Large intestine (tissue), 3 donors: ENCODE measurements around the gene WDR81. TPM values are rescaled to one million over a fixed set of nuclear protein-coding genes. Genes with fewer than 3 reads are reported as not detected.
"Not testable (repeated sequence)": the region's sequence is repeated elsewhere in the genome, so short reads cannot be mapped to it uniquely, and the experiment has no call there.

ENCODE experiments used
- DNase-seq, 2 donors: peaks; one replicate each; pipeline versions ENCODE4 v3.0.0 to v3.0.0-alpha.2; 2013
- H3K27ac ChIP-seq: one replicate; pipeline ENCODE4 v1.5.1; 2013; ENCODE audit warnings: low read length
- H3K27me3 ChIP-seq: 2 replicates; pipeline ENCODE4 v1.6.1; 2013; ENCODE audit warnings: low read length; ENCODE audit not compliant: control insufficient read depth, insufficient read depth
- H3K36me3 ChIP-seq: 2 replicates; pipeline ENCODE4 v1.6.1; 2013; ENCODE audit warnings: low read length; ENCODE audit not compliant: control insufficient read depth, insufficient read depth
- H3K4me1 ChIP-seq: one replicate; pipeline ENCODE4 v1.6.1; 2013; ENCODE audit warnings: low read length; ENCODE audit not compliant: control insufficient read depth, insufficient read depth
- H3K4me3 ChIP-seq: one replicate; pipeline ENCODE4 v1.5.1; 2013; ENCODE audit warnings: low read length
- H3K9me3 ChIP-seq: one replicate; pipeline ENCODE4 v1.6.1; 2013; ENCODE audit warnings: mild to moderate bottlenecking, low read depth, low read length, moderate library complexity; ENCODE audit not compliant: control insufficient read depth
- WGBS: methylation state at CpG from one replicate; pipeline ENCODE4 v1.1.5; 2013; ENCODE audit warnings: low lambda C conversion rate; ENCODE audit not compliant: insufficient coverage; 5-methylcytosine and 5-hydroxymethylcytosine counted together
- polyA plus RNA-seq: library from polyadenylated mRNA; unstranded; fragments of 120-200 nt; gene quantifications from one replicate; pipeline ENCODE4 v1.2.1, GENCODE V29; 2013

WDR81 gene
- polyA plus RNA-seq, 1 donor = 19.3 TPM

GRCh38 chr17:1697681-1698080 is 26.8 kb upstream of the WDR81 start:
- H3K27ac ChIP-seq = no peak overlapping the region
- no CpG with 5 or more reads among the region's 5 CpGs for WGBS
- no peaks in the 10 kb centered on the region for H3K36me3 ChIP-seq
- H3K9me3 ChIP-seq = no peaks in the 10 kb centered on the region
- no peak for DNase-seq
- no peaks in the 10 kb centered on the region for H3K4me1 ChIP-seq
- H3K27me3 ChIP-seq = no peaks in the 10 kb centered on the region
- H3K4me3 ChIP-seq = no peak overlapping the region

GRCh38 chr17:1699891-1700290 is 24.6 kb upstream of the WDR81 start:
- not testable (repeated sequence) for DNase-seq, H3K4me3 ChIP-seq, H3K27ac ChIP-seq, H3K36me3 ChIP-seq, H3K9me3 ChIP-seq, H3K4me1 ChIP-seq, H3K27me3 ChIP-seq
- WGBS = no CpG with 5 or more reads among the region's 5 CpGs

GRCh38 chr17:1703063-1703462 is 21.4 kb upstream of the WDR81 start:
- Histone ChIP-seq H3K36me3 (peaks cover 3% of the 10 kb centered on the region), H3K27me3 (no peaks in the 10 kb centered on the region), H3K9me3 (no peaks in the 10 kb centered on the region), H3K4me1 (no peaks in the 10 kb centered on the region), H3K4me3 (no peak overlapping the region), H3K27ac (no peak overlapping the region)
- WGBS = 40% methylated on average over 1 of the region's 4 CpGs
- no peak for DNase-seq

DNA sequence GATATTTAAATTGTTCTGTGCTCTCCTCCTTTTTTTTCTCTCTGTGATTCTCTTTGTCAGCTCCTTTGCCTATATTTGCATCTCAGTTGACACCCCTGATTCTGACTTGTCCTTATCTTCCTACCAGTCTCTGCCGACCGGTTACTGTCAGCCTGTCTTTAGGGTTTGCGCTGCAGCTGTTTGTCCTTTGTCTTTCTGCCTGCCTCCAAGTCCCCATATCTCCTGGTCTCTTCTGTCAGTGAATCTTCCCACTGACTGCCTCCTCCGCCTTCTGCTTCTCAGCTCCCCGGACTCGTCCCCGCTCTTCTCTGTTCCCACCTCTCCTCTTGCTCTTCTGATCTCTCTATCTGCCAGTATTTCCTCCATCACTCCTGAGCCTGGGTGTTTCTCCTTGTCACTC is 19.5 kb upstream of the WDR81 start:
- Histone ChIP-seq H3K27ac (no peak overlapping the region), H3K36me3 (peaks cover 3% of the 10 kb centered on the region), H3K4me1 (peaks cover 2% of the 10 kb centered on the region), H3K27me3 (no peaks in the 10 kb centered on the region), H3K9me3 (no peaks in the 10 kb centered on the region), H3K4me3 (no peak overlapping the region)
- 84% methylated on average over 4 of the region's 7 CpGs for WGBS
- no peak for DNase-seq

GRCh38 chr17:1707107-1707506 is 17.4 kb upstream of the WDR81 start:
- Histone ChIP-seq H3K4me1 (peaks cover 9% of the 10 kb centered on the region), H3K36me3 (peaks cover 4% of the 10 kb centered on the region), H3K4me3 (no peak overlapping the region), H3K27me3 (no peaks in the 10 kb centered on the region), H3K27ac (no peak overlapping the region), H3K9me3 (no peaks in the 10 kb centered on the region)
- WGBS = no CpG with 5 or more reads among the region's 5 CpGs
- DNase-seq = no peak

DNA sequence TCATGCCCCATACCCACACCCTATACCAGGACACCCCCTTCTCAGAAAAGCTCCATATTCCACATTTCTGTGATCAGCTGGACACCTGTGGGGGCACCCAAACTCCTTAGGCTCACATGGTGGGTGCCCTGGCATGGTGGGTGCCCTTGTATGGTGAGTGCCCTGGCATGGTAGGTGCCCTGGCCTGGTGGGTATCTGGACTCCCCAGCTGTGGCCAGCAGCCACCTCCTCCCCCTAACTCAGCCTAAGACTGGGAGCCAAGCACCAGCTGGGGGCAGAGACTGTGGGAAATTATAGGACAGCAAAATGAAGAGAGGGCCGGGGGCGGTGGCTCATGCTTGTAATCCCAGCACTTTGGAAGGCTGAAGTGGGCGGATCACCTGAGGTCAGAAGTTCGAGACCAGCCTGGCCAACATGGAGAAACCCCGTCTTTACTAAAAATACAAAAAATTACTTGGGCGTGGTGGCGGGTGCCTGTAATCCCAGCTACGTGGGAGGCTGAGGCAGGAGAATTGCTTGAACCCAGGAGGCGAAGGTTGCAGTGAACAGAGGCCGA is 15.6 kb upstream of the WDR81 start:
- not testable (repeated sequence) for DNase-seq, H3K27ac ChIP-seq, H3K9me3 ChIP-seq, H3K27me3 ChIP-seq, H3K4me3 ChIP-seq
- H3K36me3 ChIP-seq = peaks cover 20% of the 10 kb centered on the region
- no CpG with 5 or more reads among the region's 10 CpGs for WGBS
- H3K4me1 ChIP-seq = peaks cover 18% of the 10 kb centered on the region

- Histone ChIP-seq H3K27ac (no peak overlapping the region), H3K4me3 (peak overlapping the region; percentile 59), H3K27me3 (no peaks in the 10 kb centered on the region), H3K36me3 (peaks cover 20% of the 10 kb centered on the region), H3K4me1 (peaks cover 23% of the 10 kb centered on the region), H3K9me3 (no peaks in the 10 kb centered on the region)
- no CpG with 5 or more reads among the region's 16 CpGs for WGBS
- peak in 1 of 2 donors; percentile 30 for DNase-seq
Observed at GRCh38 chr17:1709403-1709951, 15.0 kb upstream of the WDR81 start.

- Histone ChIP-seq H3K9me3 (no peaks in the 10 kb centered on the region), H3K27me3 (no peaks in the 10 kb centered on the region), H3K27ac (peak within 1 kb of the TSS; percentile 46), H3K4me3 (peak within 1 kb of the TSS; percentile 59), H3K4me1 (peaks cover 28% of the 10 kb centered on the region), H3K36me3 (peaks cover 20% of the 10 kb centered on the region)
- DNase-seq = peak; percentile 81 to 96
- WGBS = no CpG with 5 or more reads among the region's 83 CpGs
Observed at GRCh38 chr17:1709971-1710806, 14.3 kb upstream of the WDR81 start, which contains the start of gene TLCD2. Gene TLCD2, minus strand, starts transcription at chr17:1710377. Its CDS starts 135 bp downstream, at chr17:1710242.

DNA sequence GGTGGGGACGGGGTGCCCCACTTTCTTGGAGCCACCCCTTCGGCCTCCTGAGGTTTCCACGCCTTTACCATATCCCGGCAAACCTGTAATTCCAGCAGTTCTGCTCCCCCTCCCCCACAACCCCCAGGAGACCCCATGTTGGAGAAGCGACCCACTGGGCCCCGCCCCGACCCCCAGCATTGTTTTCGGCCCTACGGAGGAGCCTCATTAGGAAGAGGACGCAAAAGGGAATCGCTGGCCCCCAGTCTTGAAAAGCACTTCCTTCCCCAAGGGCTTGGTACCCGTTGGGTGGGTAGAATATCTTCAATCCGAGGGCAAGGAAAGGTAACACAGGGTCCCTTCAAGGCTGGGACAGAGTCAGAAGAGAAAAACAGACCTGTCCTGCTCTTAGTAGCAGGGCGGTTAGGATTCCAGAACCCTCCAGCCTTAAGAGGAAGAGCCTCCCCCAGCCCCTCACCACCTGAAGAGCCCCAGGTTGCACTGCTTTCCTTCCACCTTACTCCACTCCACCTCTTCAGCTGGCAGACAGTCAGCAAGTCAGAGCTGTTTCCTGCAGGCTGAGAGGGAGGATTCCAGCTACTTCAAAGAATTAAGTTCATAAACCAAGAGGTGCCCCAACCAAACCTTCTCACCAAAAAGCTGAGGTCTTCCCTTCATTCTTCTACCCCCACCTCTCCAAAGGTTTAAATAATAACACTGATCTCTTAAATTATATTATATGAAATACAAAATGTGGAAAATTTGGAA is 13.5 kb upstream of the WDR81 start:
- Histone ChIP-seq H3K36me3 (peaks cover 20% of the 10 kb centered on the region), H3K27me3 (no peaks in the 10 kb centered on the region), H3K4me3 (peak overlapping the region; percentile 59), H3K4me1 (peaks cover 30% of the 10 kb centered on the region), H3K27ac (peak overlapping the region; percentile 23), H3K9me3 (no peaks in the 10 kb centered on the region)
- DNase-seq = peak in 1 of 2 donors; percentile 42
- no CpG with 5 or more reads among the region's 14 CpGs for WGBS

DNA sequence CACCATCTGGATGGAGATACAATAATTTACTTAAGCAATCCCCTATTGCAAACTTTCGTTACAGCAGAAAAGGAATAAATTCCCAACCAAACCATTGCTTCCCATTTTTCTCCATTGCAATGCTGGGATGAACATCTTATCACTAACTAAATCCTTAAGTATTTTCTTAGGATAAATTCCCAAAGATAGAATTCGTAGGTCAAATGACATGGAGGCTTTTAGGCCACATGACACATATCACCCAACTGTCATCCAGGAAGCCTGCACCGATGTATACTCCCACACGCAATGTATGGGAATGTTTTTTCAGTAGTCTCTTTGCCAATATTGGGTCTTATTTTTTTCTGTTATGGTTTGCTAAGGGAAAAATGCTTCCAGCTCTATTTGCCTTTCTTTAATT is 12.7 kb upstream of the WDR81 start:
- peaks cover 20% of the 10 kb centered on the region for H3K36me3 ChIP-seq
- no peak overlapping the region for H3K4me3 ChIP-seq
- no peaks in the 10 kb centered on the region for H3K27me3 ChIP-seq
- no peak for DNase-seq
- no peaks in the 10 kb centered on the region for H3K9me3 ChIP-seq
- H3K4me1 ChIP-seq = peaks cover 30% of the 10 kb centered on the region
- H3K27ac ChIP-seq = no peak overlapping the region
- WGBS = no CpG with 5 or more reads among the region's 4 CpGs
